ENCODE data around the gene KCNK5. TPM values are rescaled to one million over a fixed set of nuclear protein-coding genes. Genes with fewer than 3 reads are reported as not detected.

Gene KCNK5
- polyA plus RNA-seq, 3 donors = 0.09 TPM; not detected in 2

DNA sequence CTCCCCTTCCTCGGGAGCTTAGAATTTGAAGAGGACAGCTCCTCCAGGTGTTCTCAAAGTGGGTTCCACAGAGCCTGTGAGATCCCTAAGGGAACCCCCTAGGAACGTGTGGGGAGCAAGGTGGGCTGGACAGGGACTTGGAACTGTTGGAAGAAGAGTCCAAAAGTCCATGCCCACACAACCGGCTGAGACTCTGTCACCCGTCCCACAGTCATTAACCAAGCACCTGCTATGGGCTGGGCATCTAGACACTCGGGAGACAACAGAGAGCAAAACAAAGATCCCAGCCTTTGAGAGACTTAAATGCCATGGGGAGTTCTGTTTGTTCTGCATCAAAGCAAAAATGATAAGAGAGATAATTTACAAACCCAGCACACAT lies 62.4 kb downstream of the KCNK5 start:
- WGBS (ENCODE audit: insufficient coverage) = 100% methylated on average over 3 of the region's 5 CpGs
- TF ChIP-seq, protein P1, sequence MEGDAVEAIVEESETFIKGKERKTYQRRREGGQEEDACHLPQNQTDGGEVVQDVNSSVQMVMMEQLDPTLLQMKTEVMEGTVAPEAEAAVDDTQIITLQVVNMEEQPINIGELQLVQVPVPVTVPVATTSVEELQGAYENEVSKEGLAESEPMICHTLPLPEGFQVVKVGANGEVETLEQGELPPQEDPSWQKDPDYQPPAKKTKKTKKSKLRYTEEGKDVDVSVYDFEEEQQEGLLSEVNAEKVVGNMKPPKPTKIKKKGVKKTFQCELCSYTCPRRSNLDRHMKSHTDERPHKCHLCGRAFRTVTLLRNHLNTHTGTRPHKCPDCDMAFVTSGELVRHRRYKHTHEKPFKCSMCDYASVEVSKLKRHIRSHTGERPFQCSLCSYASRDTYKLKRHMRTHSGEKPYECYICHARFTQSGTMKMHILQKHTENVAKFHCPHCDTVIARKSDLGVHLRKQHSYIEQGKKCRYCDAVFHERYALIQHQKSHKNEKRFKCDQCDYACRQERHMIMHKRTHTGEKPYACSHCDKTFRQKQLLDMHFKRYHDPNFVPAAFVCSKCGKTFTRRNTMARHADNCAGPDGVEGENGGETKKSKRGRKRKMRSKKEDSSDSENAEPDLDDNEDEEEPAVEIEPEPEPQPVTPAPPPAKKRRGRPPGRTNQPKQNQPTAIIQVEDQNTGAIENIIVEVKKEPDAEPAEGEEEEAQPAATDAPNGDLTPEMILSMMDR (IDR thresholded peaks at IDR 0.05) = no peak
- no peak overlapping the region for H3K27ac ChIP-seq (ENCODE audit: low read depth in 1 of 2, low read length in 2 of 2)
- peaks cover 3 to 10% (median 7%) of the 10 kb centered on the region in 7 donors for H3K9me3 Mint-ChIP-seq
- no peak overlapping the region for H3K4me3 Mint-ChIP-seq
- peaks cover 0 to 8% (median 1%) of the 10 kb centered on the region in 3 donors for H3K27me3 Mint-ChIP-seq (ENCODE audit: low read depth in 3 of 3)
- no peaks in the 10 kb centered on the region for H3K36me3 Mint-ChIP-seq
- no peaks in the 10 kb centered on the region for H3K27me3 ChIP-seq (ENCODE audit: control insufficient read depth in 2 of 2, insufficient read depth in 2 of 2, low read length in 2 of 2)
- peaks cover 11% of the 10 kb centered on the region for H3K4me1 Mint-ChIP-seq
- no peaks in the 10 kb centered on the region for H3K36me3 ChIP-seq (replicated peaks in 1 of 2; ENCODE audit: control insufficient read depth in 1 of 2, insufficient read depth in 2 of 2, low read length in 2 of 2)
- no peak overlapping the region for H3K27ac Mint-ChIP-seq
- DNase-seq = no peak
- H3K9ac ChIP-seq (ENCODE audit: insufficient read depth, low read length, poor library complexity, severe bottlenecking) = no peak overlapping the region
- no peaks in the 10 kb centered on the region for H4K20me1 ChIP-seq (ENCODE audit: insufficient read depth, low read length)
- intact Hi-C loops (cut with micrococcal nuclease) = loop anchor here (1.0 to 10.0 kb wide), 2 partner anchors 136 to 292 kb away; no protein-coding TSS in a partner anchor
- no peak overlapping the region for H3K4me3 ChIP-seq (replicated peaks in 1 of 3; ENCODE audit: low read depth in 2 of 3, low read length in 3 of 3)
- peak overlapping the region; percentile 30 for H3K4me2 ChIP-seq (replicated peaks; ENCODE audit: extremely low read depth, low read length, poor library complexity, severe bottlenecking)
- H3K9me3 ChIP-seq (replicated peaks in 1 of 2; ENCODE audit: control insufficient read depth in 1 of 2, insufficient read depth in 1 of 2, low read length in 2 of 2) = peaks cover 0 to 7% of the 10 kb centered on the region in 2 donors
- no peaks in the 10 kb centered on the region for H3K79me2 ChIP-seq (ENCODE audit: insufficient read depth, low read length)
- no peak overlapping the region for H2AFZ ChIP-seq (ENCODE audit: insufficient read depth, low read depth, low read length, poor library complexity, severe bottlenecking)
- H3K4me1 ChIP-seq (ENCODE audit: control insufficient read depth in 1 of 2, insufficient read depth in 2 of 2, low read length in 2 of 2) = peaks cover 4 to 5% of the 10 kb centered on the region in 2 donors

DNA sequence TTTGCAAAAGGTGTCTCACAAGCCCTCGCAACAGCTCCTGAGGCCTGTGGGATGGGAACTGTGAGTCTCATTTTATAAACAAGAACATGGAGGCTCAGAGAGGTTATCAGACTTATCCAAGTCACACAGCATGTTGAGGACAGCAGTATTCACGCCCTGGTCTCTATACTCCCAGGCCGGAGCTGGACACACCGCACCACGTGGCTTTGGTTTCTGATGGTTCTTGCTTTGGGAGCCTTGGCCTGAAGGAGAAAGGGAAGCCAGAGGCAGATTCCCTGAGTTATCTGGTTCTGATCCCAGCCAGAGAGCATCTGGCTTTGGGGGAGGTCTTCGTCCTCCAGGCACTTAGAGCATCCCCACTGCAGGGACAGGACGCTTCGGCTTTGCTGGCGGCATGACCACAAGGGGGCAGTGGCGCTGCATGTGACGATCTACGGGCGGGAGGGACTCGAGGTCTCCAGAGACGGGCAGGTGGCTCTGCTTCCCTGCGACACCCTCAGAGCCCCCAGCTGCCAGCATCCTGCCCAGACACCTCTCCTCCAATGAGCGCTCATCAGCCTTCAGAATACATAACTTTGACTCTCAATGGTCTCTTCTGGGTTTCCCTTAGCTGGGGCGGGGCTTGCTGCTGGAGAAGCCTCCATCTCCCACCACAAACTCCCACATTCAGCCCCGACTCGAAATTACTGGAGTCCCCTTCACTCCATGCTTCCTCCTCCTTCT lies 62.9 kb downstream of the KCNK5 start:
- H3K36me3 Mint-ChIP-seq = no peaks in the 10 kb centered on the region
- H3K4me1 ChIP-seq (ENCODE audit: control insufficient read depth in 1 of 2, insufficient read depth in 2 of 2, low read length in 2 of 2) = peaks cover 4 to 5% of the 10 kb centered on the region in 2 donors
- H3K9me3 Mint-ChIP-seq = peaks cover 0 to 4% (median 2%) of the 10 kb centered on the region in 7 donors
- H3K79me2 ChIP-seq (ENCODE audit: insufficient read depth, low read length) = no peaks in the 10 kb centered on the region
- no peak overlapping the region for H3K27ac ChIP-seq (ENCODE audit: low read depth in 1 of 2, low read length in 2 of 2)
- peak overlapping the region; percentile 27 for H2AFZ ChIP-seq (ENCODE audit: insufficient read depth, low read depth, low read length, poor library complexity, severe bottlenecking)
- no peaks in the 10 kb centered on the region for H4K20me1 ChIP-seq (ENCODE audit: insufficient read depth, low read length)
- TF ChIP-seq, protein P1 (IDR thresholded peaks at IDR 0.05) = peak; percentile 99
- no peak overlapping the region for H3K27ac Mint-ChIP-seq
- peaks cover 0 to 8% (median 1%) of the 10 kb centered on the region in 3 donors for H3K27me3 Mint-ChIP-seq (ENCODE audit: low read depth in 3 of 3)
- H3K4me3 Mint-ChIP-seq = no peak overlapping the region
- peaks cover 0 to 1% of the 10 kb centered on the region in 2 donors for H3K9me3 ChIP-seq (replicated peaks in 1 of 2; ENCODE audit: control insufficient read depth in 1 of 2, insufficient read depth in 1 of 2, low read length in 2 of 2)
- DNase-seq = peak; percentile 57 to 76 (median 62)
- H3K36me3 ChIP-seq (replicated peaks in 1 of 2; ENCODE audit: control insufficient read depth in 1 of 2, insufficient read depth in 2 of 2, low read length in 2 of 2) = no peaks in the 10 kb centered on the region
- H3K4me3 ChIP-seq (replicated peaks in 1 of 3; ENCODE audit: low read depth in 2 of 3, low read length in 3 of 3) = no peak overlapping the region
- intact Hi-C loops (cut with micrococcal nuclease) = loop anchor here (1.0 to 10.0 kb wide), 2 partner anchors 137 to 292 kb away; no protein-coding TSS in a partner anchor
- WGBS (ENCODE audit: insufficient coverage) = 26% methylated on average over 16 of the region's 20 CpGs
- no peak overlapping the region for H3K9ac ChIP-seq (ENCODE audit: insufficient read depth, low read length, poor library complexity, severe bottlenecking)
- peak overlapping the region; percentile 30 for H3K4me2 ChIP-seq (replicated peaks; ENCODE audit: extremely low read depth, low read length, poor library complexity, severe bottlenecking)
- no peaks in the 10 kb centered on the region for H3K27me3 ChIP-seq (ENCODE audit: control insufficient read depth in 2 of 2, insufficient read depth in 2 of 2, low read length in 2 of 2)
- peaks cover 11% of the 10 kb centered on the region for H3K4me1 Mint-ChIP-seq
